LNCaP clone FGC (cell line): ENCODE measurements around the gene HOOK1.

Source experiments
- DNase-seq: peaks from one replicate; pipeline ENCODE4 v3.0.0-alpha.2; 2011; ENCODE audit warnings: low read depth
- H3K4me3 ChIP-seq: 2 replicates; pipeline ENCODE4 v1.5.1; 2011; ENCODE audit warnings: mild to moderate bottlenecking, low read depth, low read length, control low read depth
- CTCF ChIP-seq: IDR thresholded peaks from 2 replicates; pipeline ENCODE4 v1.5.1; 2012; ENCODE audit warnings: mild to moderate bottlenecking; ENCODE audit not compliant: control insufficient read depth, insufficient read depth; ENCODE audit errors: extremely low read depth

Gene HOOK1

GRCh38 chr1:59814901-59815825 lies at the start of gene HOOK1:
Gene HOOK1, plus strand, starts transcription at chr1:59814949. Its CDS starts 169 bp downstream, at chr1:59815118.
- H3K4me3 ChIP-seq: peak within 1 kb of the TSS; percentile 60
- TF ChIP-seq CTCF: peak; percentile 12; the same call in 1 of the 2 replicates
- no peak for DNase-seq

DNA sequence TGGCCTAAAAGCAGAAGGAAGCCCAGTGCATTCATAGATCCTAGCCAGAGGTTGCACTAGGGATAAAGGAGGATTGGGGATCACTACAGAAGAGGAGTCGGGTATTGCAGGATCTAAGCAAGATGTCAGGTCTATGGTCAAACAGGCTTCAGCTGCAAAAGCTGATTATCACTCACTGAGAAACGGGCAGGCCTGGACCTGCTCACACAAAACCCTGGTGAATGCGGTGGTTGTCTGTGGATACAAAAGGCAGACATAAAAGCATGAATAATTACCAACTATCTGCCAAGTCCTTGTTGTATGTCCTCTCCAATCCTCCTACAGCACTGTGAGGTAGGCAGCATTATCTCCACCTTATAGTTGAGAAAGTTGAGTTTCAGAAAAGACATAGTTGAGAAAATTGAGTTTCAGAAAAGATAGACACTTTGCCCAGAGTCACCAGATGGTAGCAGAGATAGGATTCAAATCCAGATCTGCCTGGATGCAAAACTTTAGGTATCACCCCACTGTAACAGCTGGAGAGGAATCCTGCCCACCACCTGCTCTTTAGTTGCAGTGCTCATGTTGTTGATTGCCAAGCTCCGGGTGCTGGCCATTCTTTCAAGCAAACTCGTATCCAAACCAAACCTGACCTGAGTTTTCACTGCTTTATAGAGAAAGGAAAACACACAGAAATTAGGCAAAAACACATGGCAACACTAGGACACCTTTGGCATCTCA lies 49.6 kb upstream of the HOOK1 start:
- TF ChIP-seq CTCF: no peak
- DNase-seq: no peak
- H3K4me3 ChIP-seq: no peak overlapping the region

- H3K4me3 ChIP-seq: no peak overlapping the region
- DNase-seq: no peak
- TF ChIP-seq CTCF: no peak
Observed at GRCh38 chr1:59766227-59766855, 48.4 kb upstream of the HOOK1 start.

- no peak for DNase-seq
- TF ChIP-seq CTCF: no peak
Observed at GRCh38 chr1:59767119-59767518, 47.6 kb upstream of the HOOK1 start.

DNA sequence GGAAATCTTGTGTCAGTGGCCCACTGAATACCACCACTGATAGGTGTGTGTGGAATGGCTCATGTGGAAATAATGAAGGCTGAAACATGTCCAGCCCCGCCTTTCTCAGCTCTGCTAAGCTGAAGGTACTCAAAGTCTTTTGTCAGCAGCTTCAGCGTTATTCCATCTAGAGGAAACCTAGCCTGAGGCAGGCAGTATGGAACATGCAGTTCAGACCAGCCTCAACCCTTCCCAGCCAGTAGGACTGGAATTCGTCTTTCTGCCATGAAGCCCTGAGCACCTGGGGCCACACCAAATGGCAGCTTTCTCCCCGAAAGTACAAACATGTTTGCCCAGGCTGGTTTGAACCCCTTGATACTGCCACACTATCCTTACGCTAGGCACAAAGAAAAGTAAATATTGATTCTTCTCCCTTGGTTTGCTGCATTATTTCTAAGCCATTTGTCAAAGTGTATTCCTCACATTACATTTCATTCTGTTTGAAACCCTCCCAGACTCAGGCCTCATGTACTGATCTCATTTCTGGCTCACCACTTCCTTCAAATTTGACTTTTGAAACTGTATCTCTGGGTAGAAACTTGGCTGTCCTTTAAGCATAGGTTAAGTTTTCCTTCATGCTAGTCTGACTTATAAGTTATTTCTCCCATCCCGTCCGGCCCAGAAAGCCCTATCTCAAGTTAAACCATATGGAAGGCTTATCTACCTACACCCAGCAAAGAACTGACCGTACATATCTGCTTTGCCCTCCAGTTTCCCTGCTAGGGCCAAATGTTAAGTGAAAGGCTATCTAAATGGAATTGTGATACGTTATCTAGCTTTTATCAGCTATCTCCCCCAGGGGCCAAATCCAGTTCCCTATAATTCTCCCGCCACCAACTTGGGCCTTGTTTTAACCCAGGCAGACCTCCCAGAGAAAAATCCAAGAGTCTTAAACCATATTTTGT lies 45.7 kb upstream of the HOOK1 start:
- no peak for TF ChIP-seq CTCF
- DNase-seq: no peak
- no peak overlapping the region for H3K4me3 ChIP-seq

More at GRCh38 chr1:59767119-59767518, 47.6 kb upstream of the HOOK1 start:
- H3K4me3 ChIP-seq: no peak overlapping the region

GRCh38 chr1:59769736-59770095 lies 45.0 kb upstream of the HOOK1 start:
- no peak for TF ChIP-seq CTCF
- H3K4me3 ChIP-seq: no peak overlapping the region
- no peak for DNase-seq
